Upper lobe of left lung (tissue), 4 donors: ENCODE measurements around the gene KDSR.

Source experiments
- CTCF ChIP-seq, 6 experiments: fragments of 450-650 bp in 4 of 6; fragments of 200-600 bp in 2 of 6; sonication (generic) in 2 of 6; IDR thresholded peaks; one replicate each; pipeline ENCODE4 v1.5.1; 2016 to 2019; ENCODE audit warnings: antibody characterized with exemption in 6 of 6
- POLR2A ChIP-seq, 4 donors: fragments of 450-650 bp; IDR thresholded peaks; one replicate each; pipeline ENCODE4 v1.5.1; 2016 to 2017; ENCODE audit warnings: antibody characterized with exemption in 4 of 4, mild to moderate bottlenecking in 2 of 4

GRCh38 chr18:63293935-63294334 is 73.1 kb downstream of the KDSR start:
- TF ChIP-seq CTCF (IDR thresholded peaks at IDR 0.05) (no peak), POLR2A (IDR thresholded peaks at IDR 0.05) (no peak)
